NCI-H345 treated with DMSO at 0.1 percent for 48 hours (cell line): ENCODE data around the gene DPF3.

Source experiments
- DNase-seq: peaks from one replicate; lab custom pipeline; 2025; ENCODE audit not compliant: unreplicated experiment; lab: John Stamatoyannopoulos, UW

DPF3 gene

GRCh38 chr14:72893636-72894322 is at the start of gene DPF3:
DPF3 (minus strand) TSS chr14:72894101; CDS start chr14:72894088, 13 bp downstream.
- DNase-seq: peak; percentile 77

- DNase-seq: no peak
These were observed 49.0 kb upstream of the DPF3 start for GRCh38 chr14:72942934-72943333.

GRCh38 chr14:72941286-72941985 is 47.5 kb upstream of the DPF3 start:
- no peak for DNase-seq

- no peak for DNase-seq
These were observed 45.7 kb upstream of the DPF3 start for GRCh38 chr14:72939630-72940029.

DNA sequence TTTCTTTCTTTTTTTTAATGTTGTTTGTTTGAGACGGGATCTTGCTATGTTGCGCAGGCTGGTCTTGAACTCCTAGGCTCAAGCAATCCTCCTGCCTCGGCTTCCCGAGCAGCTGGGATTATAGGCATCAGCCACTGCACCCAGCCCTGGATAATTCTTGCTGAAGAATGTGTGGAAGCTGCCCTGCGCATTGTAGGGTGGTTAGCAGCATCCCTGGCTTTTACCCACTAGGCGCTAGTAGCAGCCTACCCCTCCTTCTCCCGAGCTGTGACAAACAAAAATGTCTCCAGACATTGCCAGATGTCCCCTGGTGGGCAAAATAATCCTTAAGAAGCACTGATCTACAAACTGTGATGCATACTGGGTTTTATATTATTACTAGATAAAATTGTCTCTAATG is 39.0 kb upstream of the DPF3 start:
- no peak for DNase-seq

DNA sequence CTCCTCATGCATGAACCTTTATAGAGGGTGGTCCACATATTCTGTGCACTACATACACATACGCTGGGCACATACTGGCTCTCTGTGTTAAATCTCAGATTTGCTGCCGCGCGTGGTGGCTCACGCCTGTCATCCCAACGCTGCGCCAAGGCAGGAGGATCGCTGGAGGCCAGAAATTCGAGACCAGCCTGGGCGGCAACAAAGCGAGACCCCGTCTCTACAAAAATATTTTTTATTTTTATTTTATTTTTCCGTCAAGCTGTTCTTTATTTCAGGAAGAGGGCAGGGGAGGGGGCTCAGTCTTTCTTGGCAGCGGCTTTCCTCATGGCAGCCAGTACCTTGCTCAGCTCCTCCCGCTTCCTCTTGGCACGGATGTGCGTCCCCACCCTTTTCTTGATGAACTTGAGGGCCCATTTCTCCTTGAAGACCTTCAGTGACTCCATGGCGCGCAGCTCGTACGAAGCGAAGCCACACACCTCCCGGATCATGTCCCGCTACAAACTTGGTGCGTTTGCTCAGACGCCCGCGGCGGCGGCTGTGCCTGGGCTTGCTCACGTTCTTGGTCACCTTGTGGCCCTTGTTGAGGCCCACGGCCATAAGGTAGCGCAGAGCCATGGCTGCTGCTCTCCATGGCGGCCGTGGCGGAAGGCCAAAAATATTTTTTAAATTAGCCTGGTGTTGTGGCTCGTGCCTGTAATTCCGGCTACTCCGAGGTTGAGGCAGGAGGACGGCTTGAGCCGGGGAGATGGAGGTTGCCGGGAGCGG is 35.6 kb upstream of the DPF3 start:
- no peak for DNase-seq

DNA sequence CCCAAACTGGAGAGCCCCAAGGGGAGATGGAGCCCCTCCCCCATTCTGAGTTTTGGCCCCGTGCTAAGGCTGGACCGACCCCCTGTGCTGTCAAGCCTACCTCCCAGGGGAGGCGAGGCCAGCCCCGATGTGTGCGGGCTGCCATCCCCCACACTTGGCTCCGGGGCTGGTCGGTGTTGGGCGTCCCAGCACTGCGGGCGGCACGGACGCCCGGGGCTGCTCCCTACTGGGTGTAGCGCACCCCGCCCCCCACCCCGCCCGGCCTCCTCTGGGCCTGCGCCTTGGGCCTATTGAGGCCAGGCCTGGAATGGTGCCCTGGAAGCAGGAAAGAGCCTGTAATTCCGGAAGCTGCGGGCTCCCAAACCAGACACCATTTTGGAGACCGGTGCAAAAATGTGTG is 35.0 kb upstream of the DPF3 start:
- no peak for DNase-seq

- peak; percentile 92 for DNase-seq
These were observed 32.6 kb upstream of the DPF3 start, which contains the start of gene DCAF4 for GRCh38 chr14:72926292-72927028. DCAF4 (plus strand) TSS chr14:72926464; CDS start chr14:72937979, 11,515 bp downstream.

GRCh38 chr14:72925815-72926291 is 32.0 kb upstream of the DPF3 start:
- no peak for DNase-seq

DNA sequence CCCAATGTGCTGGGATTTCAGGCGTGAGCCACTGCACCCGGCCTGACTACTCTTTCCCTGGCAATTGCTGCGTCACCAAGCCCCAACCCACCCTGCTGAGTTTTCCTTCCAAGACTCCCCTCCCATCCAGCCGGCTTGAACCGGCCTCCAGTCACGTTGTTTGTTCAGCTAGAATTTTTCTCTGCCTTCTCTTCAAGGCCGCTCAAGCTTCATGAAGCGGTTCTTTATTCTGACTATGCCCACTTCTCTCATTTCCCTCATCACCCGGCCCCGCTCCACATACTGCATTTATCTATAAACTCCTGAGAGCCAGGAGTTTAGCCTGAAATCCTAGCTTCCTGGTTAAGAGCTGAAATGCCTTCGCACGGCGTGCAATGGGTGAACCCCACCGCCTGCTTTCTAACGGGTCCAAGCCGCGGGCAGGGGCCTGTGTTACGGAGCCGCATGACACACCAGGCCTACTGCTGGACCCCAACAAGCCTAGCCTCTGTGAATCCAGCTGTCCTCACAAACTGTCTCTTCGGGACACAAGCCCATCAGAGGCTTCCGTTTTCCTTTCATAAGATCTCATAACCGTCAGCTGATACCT is 31.4 kb upstream of the DPF3 start:
- no peak for DNase-seq

DNA sequence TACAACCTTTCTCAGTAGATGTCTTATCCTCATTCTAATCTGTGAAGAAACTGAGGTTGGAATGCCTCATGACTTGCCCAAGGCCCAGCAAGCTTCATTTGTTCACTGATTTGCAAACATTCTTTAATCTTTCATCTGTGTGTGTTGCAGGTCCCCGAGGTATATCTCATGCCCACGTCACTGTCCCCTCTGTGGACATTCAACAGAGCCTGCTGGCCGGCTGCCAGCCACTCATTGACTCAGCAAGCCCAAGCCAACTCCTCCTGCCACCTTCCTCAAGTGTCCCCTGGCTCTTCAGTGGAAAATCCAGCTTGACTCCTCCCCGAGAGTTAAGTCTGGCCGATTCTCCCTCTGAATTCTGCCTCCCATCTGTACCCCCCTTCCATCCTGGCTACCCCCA is 30.4 kb upstream of the DPF3 start:
- DNase-seq: no peak

- DNase-seq: no peak
These were observed 27.5 kb upstream of the DPF3 start for GRCh38 chr14:72921396-72921795.

DNA sequence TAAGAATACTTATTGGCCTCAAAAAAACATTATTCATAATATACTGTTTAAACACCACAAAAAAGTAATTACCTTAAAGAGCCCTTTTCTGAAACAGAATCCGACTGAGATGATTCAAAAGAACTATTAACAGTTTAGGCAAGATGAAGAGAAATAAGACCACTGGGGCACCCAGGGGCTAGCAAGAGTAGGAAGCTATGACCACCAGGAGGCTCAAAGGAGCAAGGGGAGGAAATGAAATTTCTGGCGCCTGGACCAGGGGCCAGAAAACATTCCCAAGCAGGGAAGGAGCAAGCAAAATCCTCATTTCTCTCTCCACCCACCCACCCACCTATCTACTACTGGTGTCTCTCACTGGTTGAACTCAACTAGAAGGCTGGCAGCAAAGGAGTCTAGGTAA is 26.1 kb upstream of the DPF3 start:
- no peak for DNase-seq

DNA sequence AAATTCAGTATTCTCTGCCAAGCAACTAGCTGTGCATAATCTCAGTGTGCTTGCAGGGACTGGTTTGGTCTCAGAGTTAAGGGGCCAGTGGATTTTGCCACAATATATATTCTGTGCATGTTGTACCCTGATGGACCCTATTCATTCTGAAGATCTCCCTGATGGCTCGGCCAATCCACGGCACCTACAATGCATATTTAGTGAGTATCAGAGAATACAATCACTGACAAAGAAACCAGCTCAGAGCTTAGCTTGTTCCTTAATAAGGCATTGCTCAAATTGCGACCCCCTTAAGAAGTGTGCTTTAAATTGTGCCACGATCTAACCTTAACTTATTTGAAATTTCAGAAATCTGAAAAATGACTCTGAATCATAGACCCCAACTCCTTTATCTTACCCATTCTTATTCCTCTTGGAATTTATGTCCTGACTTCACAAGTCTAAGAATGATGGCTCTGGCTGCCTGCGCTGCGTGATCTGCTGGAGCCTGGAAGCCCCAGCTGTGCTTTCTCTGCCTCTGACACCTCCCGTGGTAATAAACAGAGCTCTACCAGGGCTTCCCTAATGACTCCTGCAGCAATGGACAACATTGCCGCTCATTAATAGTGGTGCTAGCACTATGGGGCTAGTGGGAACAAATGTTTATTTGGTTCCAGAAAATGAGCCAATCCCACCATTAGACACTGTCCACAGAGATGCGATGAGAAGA is 23.3 kb upstream of the DPF3 start:
- no peak for DNase-seq

DNA sequence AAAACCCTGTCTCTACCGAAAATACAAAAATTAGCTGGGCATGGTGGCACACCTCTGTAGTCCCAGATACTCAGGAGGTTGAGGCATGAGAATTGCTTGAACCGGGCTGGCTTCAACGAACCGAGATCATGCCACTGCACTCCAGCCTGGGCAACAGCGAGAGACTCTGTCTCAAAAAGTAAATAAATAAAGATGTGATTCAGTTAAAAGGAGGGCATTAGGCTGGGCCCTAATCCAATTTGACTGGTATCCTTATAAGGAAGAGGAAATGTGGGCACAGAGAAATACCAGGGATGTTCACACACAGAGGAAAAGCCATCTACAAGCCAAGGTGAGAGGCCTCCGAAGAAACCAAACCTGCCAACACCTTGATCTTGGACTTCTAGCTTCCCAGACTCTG is 22.3 kb upstream of the DPF3 start:
- DNase-seq: no peak

GRCh38 chr14:72913809-72914208 is 19.9 kb upstream of the DPF3 start:
- DNase-seq: no peak

GRCh38 chr14:72909163-72909562 is 15.3 kb upstream of the DPF3 start:
- no peak for DNase-seq

GRCh38 chr14:72907886-72908285 is 14.0 kb upstream of the DPF3 start:
- DNase-seq: peak; percentile 9

GRCh38 chr14:72906879-72907278 is 13.0 kb upstream of the DPF3 start:
- DNase-seq: no peak

DNA sequence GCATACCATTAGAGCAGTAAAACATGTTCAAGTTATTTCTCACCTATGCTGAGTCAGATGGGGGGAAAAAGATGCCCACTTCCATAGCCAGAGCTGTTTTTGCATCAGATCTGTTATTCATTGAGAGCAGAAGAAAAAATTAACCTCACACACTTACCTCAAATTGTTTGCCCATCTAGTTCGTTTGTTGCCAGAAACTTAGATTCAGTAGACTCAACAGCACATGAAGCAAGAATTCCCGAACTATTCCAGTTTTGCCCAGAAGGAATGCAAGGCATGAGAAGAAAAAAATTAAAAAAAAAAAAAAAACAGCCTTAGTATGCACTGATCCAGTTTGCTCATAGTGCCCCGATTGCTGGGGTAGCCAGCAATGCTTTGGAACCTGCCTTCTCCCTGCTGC is 12.4 kb upstream of the DPF3 start:
- DNase-seq: no peak
